HG03045 (cell line): ENCODE data around the gene MPC1.

Experiments used
- ATAC-seq: cut with Tn5 transposase; IDR thresholded peaks from one replicate; pipeline ENCODE4 v1.9.1; 2021; ENCODE audit warnings: mild to moderate bottlenecking, moderate library complexity; ENCODE audit not compliant: unreplicated experiment

MPC1 gene

DNA sequence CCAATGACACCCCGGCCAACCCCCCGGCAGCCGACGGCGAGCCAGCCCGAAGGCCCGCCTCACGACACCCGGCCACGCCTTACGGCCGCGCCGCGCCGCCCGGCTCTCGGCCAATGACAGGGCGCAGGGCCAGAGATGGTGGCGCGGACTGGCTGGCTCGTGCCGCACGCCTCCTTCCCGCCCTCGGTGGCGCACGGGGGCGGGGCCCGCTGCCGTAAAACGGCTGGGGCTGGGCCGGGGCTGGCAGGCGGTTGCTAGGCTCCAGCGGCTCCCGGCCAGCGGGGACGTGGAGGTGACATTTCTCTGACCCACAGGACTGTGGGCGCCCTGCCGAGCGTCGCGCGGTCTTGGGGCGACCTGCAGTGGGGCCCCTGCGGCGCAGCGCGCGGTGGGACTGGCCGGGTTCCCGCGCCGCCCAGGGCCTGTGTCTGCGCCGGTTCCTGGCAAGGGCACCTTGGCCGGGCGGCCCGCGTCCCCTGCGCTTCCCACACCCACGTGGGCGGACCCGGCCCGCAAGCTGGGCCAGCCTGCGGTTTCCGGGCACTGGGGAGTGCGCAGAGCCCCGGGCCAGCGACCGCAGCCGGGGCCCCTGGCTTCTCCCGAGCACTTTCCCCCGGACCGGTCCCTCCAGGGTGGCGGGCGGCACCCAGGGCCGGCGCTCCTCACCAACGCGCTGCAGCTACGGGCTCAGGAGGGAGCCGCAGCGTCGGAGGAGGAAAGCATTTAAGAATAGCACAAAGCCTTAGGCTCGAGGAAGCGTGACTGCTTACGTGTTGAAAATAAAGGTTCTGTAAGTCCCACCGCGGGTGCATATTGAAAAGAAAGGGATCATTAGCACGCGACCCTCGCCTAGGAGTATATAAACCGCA, at the start of gene MPC1:
TSS of gene MPC1 (minus strand) at position 8 of the 869 bp plus-strand sequence. CDS start 64 bp downstream, outside the sequence.
- peak; percentile 90 for ATAC-seq

GRCh38 chr6:166430269-166430668, 47.5 kb upstream of the MPC1 start:
- no peak for ATAC-seq

- ATAC-seq = no peak
Observed at GRCh38 chr6:166424431-166424830, 41.7 kb upstream of the MPC1 start.

DNA sequence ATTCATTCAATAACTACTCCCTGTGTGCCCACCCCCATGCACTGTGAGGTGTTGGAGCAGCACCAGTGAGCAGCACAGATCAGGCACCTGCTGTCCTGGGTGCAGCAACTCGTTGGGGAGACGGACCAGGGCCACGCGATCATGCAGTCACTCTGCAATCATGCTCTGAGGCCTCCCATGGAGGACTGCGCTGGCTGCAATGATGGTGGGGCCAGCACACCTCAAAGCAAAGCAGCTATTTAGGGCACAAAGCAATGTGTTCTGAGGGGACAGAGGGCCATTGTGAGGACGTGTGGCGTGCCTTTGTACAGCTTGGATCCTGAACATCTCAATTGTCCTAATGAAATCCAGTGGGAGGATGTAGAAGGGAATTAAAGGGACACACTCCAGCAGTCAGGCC, 41.0 kb upstream of the MPC1 start:
- no peak for ATAC-seq

- no peak for ATAC-seq
Observed at GRCh38 chr6:166423051-166423745, 40.5 kb upstream of the MPC1 start.

GRCh38 chr6:166422201-166422940, 39.6 kb upstream of the MPC1 start:
- ATAC-seq = no peak

DNA sequence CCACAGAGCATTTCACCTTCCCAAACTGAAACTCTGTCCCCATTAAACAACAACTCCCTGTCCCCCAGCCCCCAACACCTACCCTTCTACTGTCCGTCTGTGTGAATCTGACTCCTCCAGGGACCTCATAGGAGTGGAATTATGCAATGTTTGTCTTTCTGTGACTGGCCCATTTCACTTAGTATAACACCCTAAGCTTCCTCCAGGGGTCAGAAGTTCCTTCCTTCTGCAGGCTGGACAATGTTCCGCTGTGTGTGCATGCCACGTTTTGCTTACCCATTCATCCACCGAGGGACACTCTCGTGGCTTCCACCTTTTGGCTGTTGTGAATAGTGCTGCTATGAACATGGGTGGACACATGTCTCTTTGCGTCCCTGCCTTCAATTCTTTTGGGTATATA, 37.6 kb upstream of the MPC1 start:
- no peak for ATAC-seq

DNA sequence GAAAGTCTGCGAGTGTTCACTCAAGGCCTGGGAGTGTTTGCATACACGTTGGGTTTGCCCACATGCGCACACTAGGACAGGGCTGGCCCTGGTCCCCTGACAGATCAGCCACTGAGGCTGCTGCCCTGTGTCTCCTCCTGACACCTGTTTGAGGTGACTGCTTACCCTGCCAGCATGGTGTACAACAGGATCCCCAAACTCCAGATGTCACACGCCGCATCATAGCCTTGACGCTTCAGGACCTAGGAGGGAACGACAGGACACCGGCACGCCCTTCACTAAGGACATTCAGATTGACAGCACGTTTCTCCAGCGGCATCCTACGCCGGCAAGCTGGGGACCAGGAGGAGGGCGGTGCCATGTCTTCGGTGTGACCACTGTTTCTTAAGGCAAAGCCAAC, 37.0 kb upstream of the MPC1 start:
- peak; percentile 26 for ATAC-seq

DNA sequence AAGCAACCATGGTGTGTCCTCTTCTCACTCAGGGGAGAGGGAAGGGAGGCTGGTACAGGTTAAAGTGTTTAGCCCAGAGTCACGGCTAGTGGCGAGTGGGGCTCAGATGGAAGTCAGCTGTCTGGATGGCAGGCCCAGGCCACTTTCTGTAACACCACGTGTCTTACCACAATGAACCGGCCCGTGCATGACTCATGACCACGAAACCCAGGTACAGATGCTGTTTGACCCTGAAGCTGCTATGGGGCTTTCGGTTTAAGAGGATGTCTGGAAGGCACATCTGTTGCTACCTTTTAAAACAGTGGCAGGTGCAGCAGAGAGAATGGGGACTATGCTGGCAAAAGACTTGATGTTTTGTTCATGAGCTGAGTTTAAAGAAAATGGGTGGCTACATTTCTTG, 36.5 kb upstream of the MPC1 start:
- peak; percentile 94 for ATAC-seq

- no peak for ATAC-seq
Observed at GRCh38 chr6:166418691-166419143, 36.0 kb upstream of the MPC1 start.

DNA sequence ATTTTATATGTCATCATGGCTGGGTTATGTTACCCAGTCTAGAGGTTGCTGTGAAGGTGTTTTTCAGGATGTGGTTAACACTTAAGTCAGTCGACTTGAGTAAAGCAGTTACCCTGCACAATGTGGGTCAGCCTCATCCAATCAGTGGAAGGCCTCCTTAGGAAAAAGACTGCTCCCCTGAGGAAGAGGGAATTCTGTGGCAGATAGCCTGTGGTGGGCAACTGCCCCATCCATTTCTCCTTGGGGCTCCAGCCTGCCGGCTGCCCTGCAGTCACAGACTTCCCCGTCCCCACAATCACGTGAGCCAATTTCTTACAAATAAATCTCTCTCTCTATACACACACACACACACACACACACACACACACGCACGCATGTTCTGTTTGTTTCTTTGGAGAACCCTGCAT, 34.5 kb upstream of the MPC1 start:
- no peak for ATAC-seq

- no peak for ATAC-seq
Observed at GRCh38 chr6:166415833-166416347, 33.1 kb upstream of the MPC1 start.

GRCh38 chr6:166415306-166415705, 32.6 kb upstream of the MPC1 start:
- no peak for ATAC-seq

DNA sequence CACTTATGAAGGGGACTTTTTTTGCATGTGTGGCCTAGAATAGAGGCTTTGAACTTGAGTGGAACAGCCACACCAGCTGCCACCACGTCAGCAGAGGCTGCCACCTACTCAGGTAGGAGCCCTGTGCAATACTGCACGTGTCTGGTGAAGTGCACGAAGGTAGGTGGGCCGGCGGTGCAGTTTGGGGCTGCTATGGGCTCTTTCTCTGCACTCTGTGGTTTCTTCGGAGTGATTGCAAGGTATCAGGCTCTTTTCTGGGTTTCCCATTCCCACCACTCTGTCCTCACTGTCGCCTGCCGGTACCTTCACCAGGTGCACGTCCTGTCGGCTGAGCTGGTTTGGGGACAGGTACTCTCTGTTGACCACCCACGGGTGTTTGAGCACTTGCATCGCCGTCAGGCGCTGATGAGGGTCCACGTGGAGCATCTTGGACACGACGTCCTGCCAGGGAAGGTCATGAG, 30.8 kb upstream of the MPC1 start:
- ATAC-seq = no peak

GRCh38 chr6:166412911-166413384, 30.2 kb upstream of the MPC1 start:
- no peak for ATAC-seq

- no peak for ATAC-seq
Observed at GRCh38 chr6:166412156-166412910, 29.6 kb upstream of the MPC1 start.

DNA sequence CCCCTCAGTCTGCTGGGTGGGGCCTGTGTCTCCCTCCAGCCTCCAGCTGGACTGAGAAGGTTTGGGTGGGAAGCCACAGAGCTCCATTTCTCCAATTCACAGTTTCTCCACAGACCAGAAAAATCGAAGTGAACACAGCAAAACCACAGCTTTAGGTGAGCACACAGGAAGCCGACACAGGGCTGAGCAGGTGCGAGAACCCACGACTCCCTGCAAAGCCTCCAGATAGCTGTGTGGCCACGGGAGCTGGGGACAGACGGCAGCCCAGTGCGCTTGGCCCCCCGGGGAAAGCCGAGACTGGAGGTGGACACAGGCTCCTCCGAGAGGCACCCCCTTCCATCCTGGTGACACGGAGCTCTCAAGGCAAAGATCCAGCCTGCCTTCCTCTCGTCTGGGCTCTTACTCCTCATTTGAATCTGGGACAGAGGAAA, 29.0 kb upstream of the MPC1 start:
- no peak for ATAC-seq

- no peak for ATAC-seq
Observed at GRCh38 chr6:166411271-166411670, 28.5 kb upstream of the MPC1 start.

DNA sequence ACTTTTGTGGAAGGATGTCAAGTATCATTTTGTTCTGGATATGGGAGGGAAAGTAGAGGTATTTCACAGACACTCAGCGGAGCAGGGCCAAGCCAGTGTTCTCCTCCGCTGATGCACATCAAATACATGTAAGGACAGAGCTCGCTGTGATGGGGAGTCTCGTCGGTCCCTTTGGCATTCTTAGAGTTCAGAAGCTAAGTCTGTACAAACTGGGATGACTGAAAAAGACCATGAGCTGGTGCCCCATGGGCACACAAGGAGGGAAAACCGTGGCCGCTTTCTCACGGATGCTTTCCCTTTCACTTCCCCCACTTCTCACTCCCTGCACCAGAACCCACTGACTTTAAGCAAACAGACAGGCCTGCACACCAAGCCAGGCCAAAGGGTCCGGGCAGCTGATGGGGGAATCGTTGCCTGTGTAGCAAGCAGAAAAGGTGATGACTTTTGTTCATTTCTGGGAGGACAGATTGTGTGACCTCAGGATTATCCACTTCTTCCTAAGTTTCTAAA, 27.7 kb upstream of the MPC1 start:
- ATAC-seq = no peak
